Activated CD8-positive, alpha-beta memory T cell treated with anti-CD3 and anti-CD28 coated beads, Interleukin-2, amount 50 U/mL, for 1 hour (primary cell): ENCODE results near the gene C16orf92.

ENCODE experiments used
- DNase-seq: peaks from one replicate; pipeline ENCODE4 v3.0.0-alpha.2; 2020; ENCODE audit errors: extremely low read depth

C16orf92 gene

GRCh38 chr16:29989111-29989858 is 33.7 kb upstream of the C16orf92 start:
- no peak for DNase-seq

GRCh38 chr16:29990034-29990433 is 33.0 kb upstream of the C16orf92 start:
- DNase-seq: no peak

GRCh38 chr16:29990883-29991570 is 32.0 kb upstream of the C16orf92 start:
- no peak for DNase-seq

- DNase-seq: no peak
These were observed 31.5 kb upstream of the C16orf92 start for GRCh38 chr16:29991571-29991904.

- no peak for DNase-seq
These were observed 30.5 kb upstream of the C16orf92 start for GRCh38 chr16:29992344-29992967.

GRCh38 chr16:29993191-29993902 is 29.7 kb upstream of the C16orf92 start:
- DNase-seq: no peak

GRCh38 chr16:29993903-29994599 is 28.9 kb upstream of the C16orf92 start:
- no peak for DNase-seq

GRCh38 chr16:29994600-29995323 is 28.2 kb upstream of the C16orf92 start:
- no peak for DNase-seq

GRCh38 chr16:29995324-29995910 is 27.6 kb upstream of the C16orf92 start, which contains the start of gene HIRIP3:
HIRIP3 (minus strand) TSS chr16:29995617; CDS start chr16:29995605, 12 bp downstream.
- peak; percentile 66 for DNase-seq

- DNase-seq: peak; percentile 90
These were observed 26.9 kb upstream of the C16orf92 start, which contains the start of gene INO80E for GRCh38 chr16:29995911-29996765. INO80E (plus strand) TSS chr16:29996241; CDS start chr16:29996311, 70 bp downstream.

GRCh38 chr16:29996766-29997250 is 26.2 kb upstream of the C16orf92 start:
- DNase-seq: no peak

- DNase-seq: no peak
These were observed 23.4 kb upstream of the C16orf92 start for GRCh38 chr16:29999605-30000004.

GRCh38 chr16:30000735-30001631 is 22.0 kb upstream of the C16orf92 start:
- DNase-seq: no peak

- no peak for DNase-seq
These were observed 20.2 kb upstream of the C16orf92 start for GRCh38 chr16:30002614-30003346.

- no peak for DNase-seq
These were observed 19.2 kb upstream of the C16orf92 start for GRCh38 chr16:30003670-30004423.

GRCh38 chr16:30004424-30004776 is 18.6 kb upstream of the C16orf92 start:
- no peak for DNase-seq

GRCh38 chr16:30004811-30005242 is 18.2 kb upstream of the C16orf92 start:
- DNase-seq: no peak
